ENCODE measurements around the gene DRGX.

DNA sequence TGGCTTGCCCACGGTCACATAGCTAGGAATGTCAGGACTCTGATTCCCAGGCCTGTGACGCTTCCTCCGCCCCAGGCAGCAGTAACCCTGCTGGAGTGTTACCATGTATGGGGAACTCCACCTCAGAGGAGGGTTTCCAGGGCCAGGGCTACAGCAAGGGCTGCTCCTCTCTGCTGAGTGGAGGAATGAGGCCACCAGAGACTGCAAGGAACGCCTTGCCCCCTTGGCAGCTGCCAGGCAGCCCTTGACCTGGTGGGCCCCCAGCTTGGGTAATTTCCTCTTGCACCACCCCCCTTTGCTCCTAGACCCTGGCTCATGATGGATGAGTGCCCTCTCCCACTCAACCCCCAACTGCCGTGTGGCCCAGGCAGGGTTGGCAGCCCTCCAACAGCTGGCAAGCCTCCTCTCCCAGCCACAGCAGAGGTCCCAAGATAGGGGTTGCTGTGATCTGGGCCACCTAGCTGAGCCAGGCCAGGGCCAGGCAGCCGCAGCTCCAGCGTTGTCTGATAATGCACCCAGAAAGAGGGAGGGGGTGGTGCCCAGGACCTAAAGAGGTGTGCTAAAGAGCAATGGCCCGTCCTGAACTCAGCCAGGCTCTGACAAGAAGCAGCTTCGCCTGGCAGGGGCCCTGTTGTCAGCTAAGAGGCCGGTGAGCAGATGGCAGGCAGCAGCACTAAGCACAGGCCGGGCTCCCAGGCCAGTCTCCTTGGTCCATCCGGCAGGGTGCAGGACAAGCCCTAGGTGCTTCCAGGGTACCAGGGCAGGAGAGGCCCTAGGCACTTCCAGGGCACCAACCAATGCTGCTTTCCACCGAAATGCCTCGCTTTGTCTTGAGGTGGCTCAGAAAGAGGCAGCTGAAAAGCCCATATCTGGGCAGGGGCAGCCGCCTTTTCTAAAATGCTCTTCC is 35.4 kb downstream of the DRGX start:
- TF ChIP-seq, protein P1, sequence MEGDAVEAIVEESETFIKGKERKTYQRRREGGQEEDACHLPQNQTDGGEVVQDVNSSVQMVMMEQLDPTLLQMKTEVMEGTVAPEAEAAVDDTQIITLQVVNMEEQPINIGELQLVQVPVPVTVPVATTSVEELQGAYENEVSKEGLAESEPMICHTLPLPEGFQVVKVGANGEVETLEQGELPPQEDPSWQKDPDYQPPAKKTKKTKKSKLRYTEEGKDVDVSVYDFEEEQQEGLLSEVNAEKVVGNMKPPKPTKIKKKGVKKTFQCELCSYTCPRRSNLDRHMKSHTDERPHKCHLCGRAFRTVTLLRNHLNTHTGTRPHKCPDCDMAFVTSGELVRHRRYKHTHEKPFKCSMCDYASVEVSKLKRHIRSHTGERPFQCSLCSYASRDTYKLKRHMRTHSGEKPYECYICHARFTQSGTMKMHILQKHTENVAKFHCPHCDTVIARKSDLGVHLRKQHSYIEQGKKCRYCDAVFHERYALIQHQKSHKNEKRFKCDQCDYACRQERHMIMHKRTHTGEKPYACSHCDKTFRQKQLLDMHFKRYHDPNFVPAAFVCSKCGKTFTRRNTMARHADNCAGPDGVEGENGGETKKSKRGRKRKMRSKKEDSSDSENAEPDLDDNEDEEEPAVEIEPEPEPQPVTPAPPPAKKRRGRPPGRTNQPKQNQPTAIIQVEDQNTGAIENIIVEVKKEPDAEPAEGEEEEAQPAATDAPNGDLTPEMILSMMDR (IDR thresholded peaks at IDR 0.05; ENCODE audit: extremely low read depth in 1 of 2, insufficient read depth in 1 of 2, low read depth in 1 of 2, low read length in 2 of 2), result no peak
- no peak for TF ChIP-seq POLR2A (IDR thresholded peaks at IDR 0.05; ENCODE audit: low read depth, low read length)
- TF ChIP-seq POLR2AphosphoS5 (IDR thresholded peaks at IDR 0.05; ENCODE audit: insufficient read depth, low read depth, low read length), result no peak
- no peak for TF ChIP-seq EZH2 (IDR thresholded peaks at IDR 0.05; ENCODE audit: borderline replicate concordance, low read depth, low read length, severe bottlenecking)
- TF ChIP-seq JUN (IDR thresholded peaks at IDR 0.05; ENCODE audit: borderline replicate concordance, insufficient read depth, insufficient read length, low read depth), result no peak

Measured in endothelial cell of umbilical vein (primary cell).